GM19035 (cell line): Measurements from ENCODE around the gene EVA1A.

ENCODE experiments used
- ATAC-seq: cut with Tn5 transposase; IDR thresholded peaks from one replicate; pipeline ENCODE4 v1.9.1; 2021; ENCODE audit not compliant: unreplicated experiment

EVA1A gene

DNA sequence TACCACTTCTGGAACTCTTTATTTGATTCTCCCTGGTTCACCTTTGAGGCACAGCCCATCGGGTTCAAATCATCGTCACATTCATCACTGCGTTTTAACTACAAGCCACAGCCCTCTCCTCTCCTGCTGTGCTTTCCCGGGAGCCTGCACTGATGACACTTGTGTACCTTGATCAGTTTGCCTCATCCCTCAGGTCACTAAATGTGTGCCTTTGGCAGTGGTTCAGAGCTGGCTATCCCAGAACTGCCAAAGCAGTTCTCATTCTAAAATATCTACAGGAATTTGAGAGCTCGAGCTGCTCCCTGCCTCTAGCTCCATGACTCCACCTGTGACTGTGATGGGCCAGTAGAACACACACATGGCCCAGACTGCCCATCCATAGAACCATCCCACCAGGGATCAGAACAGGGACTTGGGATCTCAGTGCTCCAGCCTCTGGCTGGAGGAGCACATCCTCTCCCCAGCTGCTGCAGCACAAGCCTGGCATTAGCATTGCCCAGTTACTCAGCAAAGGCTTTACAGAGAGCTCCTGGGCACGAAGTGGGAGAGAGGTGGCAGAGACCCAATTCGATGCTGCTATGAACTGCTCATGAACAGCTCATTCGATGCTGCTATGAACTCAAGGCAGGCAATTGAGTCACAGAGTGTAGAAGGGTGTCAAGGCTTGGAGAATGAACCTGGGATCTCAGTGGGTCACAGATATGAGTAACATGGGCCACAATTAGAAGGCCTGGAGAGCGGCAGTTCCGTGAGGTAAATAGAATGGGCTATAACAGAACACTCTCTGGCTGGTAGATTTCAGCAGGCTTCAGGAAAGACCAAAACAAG, 41.9 kb downstream of the EVA1A start:
- ATAC-seq = no peak

GRCh38 chr2:75517547-75518230, 43.0 kb downstream of the EVA1A start:
- no peak for ATAC-seq

GRCh38 chr2:75516378-75517360, 44.1 kb downstream of the EVA1A start:
- ATAC-seq = no peak

- no peak for ATAC-seq
Observed at GRCh38 chr2:75515584-75516368, 45.0 kb downstream of the EVA1A start.

- ATAC-seq = no peak
Observed at GRCh38 chr2:75513616-75514170, 47.0 kb downstream of the EVA1A start.

DNA sequence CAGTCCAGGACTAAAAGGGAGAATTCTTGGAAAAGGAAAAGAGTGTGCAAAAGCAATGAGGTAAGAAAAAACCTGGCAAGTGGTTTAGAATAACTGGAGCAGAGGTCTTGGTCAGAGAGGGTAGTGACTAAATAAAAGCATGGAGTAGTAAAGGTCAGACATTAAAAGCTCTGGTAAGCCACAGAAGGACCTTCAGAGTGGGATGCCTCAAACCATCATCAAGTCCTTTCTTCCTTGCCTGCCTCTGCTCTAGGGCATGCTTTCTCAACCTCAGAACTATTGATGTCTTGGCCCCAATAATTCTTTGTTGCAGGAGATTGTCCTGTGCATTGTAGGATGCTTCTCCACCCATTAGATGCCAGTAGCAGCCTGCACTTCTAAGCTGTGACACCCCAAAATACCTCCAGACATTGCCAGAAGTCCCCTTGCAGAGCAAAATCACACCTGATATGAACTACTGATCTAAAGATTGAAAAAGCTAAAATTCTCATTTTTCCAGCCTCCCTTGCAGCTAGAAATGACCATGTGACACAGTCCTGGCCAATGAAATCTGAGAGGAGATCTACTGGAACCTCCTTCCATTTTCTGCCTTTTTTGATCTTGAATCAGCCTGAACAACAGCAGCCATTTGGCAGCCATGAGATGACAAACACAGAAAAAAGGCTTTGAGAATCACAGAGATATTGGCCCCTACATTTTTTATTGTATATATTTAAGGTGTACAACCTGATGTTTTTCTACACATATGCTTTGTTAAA, 48.1 kb downstream of the EVA1A start:
- ATAC-seq = no peak

DNA sequence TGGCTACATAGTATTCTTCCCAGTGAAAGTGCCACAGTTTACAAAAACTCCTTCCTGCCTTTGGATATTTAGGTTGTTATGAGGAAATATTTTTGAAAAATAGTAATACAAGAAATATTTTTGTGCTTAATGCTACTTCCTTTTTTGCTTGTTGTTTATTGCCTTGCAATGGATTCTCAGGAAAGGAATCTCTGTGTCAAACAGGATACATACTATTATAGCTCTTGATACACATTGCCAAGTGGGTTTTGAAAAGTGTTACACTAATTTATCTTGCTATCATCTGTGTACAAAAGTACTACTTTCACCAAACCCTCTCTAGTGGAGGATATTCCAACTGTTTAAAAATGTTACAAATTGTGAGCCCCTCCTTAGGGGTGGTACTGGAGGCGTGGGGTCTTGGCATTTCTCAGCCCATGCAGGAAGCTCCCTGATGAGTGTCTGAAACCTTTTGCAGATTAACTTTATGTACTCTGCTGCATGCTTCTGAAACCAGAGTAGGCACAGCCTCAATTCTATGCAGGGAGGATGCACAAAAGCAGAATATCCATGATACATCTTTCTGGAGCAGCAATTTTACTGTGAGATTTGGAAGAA, 54.5 kb downstream of the EVA1A start:
- no peak for ATAC-seq

DNA sequence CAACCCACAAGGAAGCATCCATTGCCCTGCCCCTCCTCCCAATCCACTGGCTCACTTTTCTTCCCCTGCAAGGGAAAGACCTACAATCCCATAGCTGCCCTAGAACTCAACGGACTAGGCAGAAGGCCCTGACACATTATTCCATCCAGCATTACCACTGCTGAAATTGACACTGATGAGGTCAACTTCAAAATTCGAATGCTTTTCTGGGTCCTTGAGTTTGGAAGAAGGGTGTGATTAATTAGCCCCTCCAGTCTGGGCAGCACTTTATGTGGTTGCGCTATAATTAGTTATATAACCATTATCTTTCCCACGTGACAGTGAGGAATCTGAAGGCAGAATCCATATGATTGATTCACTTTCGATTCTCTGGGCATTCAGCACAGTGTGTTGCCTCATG, 55.7 kb downstream of the EVA1A start:
- no peak for ATAC-seq

DNA sequence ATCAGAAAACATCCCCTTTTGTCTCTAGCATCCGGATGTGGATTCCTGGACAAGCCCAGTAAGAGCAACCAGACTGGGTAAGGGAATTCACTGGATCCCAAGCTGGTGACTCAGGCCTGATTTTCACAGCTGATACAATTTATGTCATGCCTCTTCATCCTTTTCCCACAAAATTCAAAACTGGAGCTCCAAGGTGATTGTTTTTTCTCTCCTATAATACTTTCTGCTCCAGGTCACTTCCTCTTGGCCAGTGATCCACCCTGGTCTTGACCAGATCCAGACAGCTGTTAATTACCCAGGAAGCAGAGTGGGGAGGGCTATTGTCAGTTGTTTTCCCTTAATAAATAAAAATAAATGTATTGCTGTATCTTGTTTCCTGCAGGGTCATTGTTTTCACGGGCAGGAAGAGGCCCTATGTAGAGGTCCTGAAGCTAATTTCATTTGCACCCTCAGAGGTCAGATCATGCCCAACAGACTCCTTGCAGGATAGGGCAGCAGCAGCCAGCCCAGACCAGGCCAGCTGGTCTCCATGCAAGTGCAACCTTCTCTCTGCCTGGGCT, 57.6 kb downstream of the EVA1A start:
- no peak for ATAC-seq

- ATAC-seq = no peak
Observed at GRCh38 chr2:75500633-75501032, 60.1 kb downstream of the EVA1A start.

DNA sequence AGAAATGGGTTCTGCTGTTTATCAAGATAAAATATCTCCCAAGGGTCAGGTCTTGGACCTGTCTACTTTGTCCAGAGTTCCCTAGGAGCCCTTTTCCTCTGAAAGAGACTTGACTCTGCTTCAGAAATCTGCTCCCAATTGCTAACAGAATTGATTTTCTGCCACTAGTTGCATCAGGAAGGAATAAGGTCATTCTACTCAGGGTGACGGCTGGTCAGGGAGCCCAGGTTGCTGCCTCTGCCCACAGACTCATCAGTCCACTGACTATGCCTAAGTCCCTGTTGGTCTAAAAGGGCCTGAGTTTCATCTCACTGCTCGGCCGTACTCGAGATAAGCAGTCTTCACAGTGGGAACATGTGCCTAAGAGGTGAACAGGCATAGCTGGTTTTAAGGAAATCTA, 61.2 kb downstream of the EVA1A start:
- no peak for ATAC-seq

GRCh38 chr2:75498907-75499306, 61.8 kb downstream of the EVA1A start:
- no peak for ATAC-seq

DNA sequence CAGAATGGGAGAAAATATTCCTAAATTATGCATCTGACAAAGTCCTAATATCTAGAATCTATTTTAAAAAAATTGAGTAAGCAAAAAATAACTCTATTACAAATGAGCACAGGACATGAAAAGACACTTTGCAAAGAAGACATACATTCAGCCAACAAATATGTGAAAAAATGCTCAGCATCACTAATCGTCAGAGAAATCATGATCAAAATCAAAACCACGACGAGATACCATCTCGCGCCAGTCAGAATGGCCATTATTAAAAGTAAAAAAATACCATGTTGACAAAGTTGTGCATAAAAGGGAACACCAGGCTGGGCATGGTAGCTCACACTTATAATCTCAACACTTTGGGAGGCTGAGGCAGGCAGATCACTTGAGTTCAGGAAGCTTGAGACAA, 63.5 kb downstream of the EVA1A start:
- ATAC-seq = no peak

DNA sequence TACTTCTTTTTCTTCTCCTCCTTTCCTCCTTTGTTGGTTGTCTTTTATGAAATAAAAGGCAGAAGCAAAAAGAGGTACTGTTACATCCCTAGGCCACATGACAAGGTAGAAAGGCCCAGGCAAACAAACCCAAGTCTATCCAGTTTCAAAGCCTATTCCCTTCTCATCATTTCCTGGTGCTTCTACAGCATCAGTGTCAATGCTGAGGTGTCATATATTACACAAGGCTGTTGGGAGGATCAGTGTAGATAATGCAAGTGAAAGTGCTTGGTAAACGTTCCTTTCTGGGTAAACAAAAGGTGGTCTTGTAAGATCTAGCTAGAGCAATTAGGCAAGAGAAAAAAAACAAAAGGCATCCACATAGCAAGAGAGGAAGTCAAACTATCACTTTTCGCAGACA, 64.9 kb downstream of the EVA1A start:
- no peak for ATAC-seq

- no peak for ATAC-seq
Observed at GRCh38 chr2:75494137-75494769, 66.5 kb downstream of the EVA1A start.

GRCh38 chr2:75493230-75493629, 67.5 kb downstream of the EVA1A start:
- no peak for ATAC-seq

GRCh38 chr2:75491129-75491753, 69.5 kb downstream of the EVA1A start:
- no peak for ATAC-seq

- ATAC-seq = no peak
Observed at GRCh38 chr2:75489721-75490120, 71.0 kb downstream of the EVA1A start.
